IMR-90 (cell line): Measurements from ENCODE around the gene HEPHL1. TPM values are rescaled to one million over a fixed set of nuclear protein-coding genes. Genes with fewer than 3 reads are reported as not detected.

Experiments used
- ATAC-seq: fragments of 200-7000 bp; cut with Tn5 transposase; 2 replicates; pipeline ENCODE4 v1.9.1; 2020; ENCODE audit warnings: low read depth, mild to moderate bottlenecking, moderate library complexity
- BruUV-seq: library from RNA; stranded (reverse); fragments of 400-500 nt; replicated peaks from 2 replicates; lab custom pipeline; 2021; lab: Mats Ljungman, UMichigan
- CTCF ChIA-PET: fragments of 300-600 bp; formaldehyde crosslinking; extraction: SDS; loops from one replicate; lab custom pipeline; 2021; ENCODE audit warnings: antibody characterized with exemption; lab: Yijun Ruan, JAX
- POLR2A ChIA-PET: fragments of 300-600 bp; sonication (Branson Sonifier 250); formaldehyde crosslinking; loops from one replicate; lab custom pipeline; 2022; ENCODE audit warnings: antibody characterized with exemption; ENCODE audit not compliant: unreplicated experiment; lab: Charles Lee
- DNase-seq: peaks from one replicate; pipeline ENCODE4 v3.0.0; 2013
- H2AFZ ChIP-seq: replicated peaks from 2 replicates; pipeline ENCODE3; 2013; ENCODE audit warnings: low read length, mild to moderate bottlenecking; ENCODE audit not compliant: poor library complexity
- H2AK5ac ChIP-seq: 2 replicates; pipeline ENCODE4 v1.6.1; 2013; ENCODE audit warnings: low read depth, low read length, inconsistent platforms
- H2AK9ac ChIP-seq: replicated peaks from 2 replicates; pipeline ENCODE3; 2013; ENCODE audit warnings: mild to moderate bottlenecking, low read depth, low read length, moderate library complexity; ENCODE audit not compliant: poor library complexity
- H2BK120ac ChIP-seq: 2 replicates; pipeline ENCODE4 v1.6.1; 2013; ENCODE audit warnings: low read depth, low read length, inconsistent platforms
- H2BK15ac ChIP-seq: 3 replicates; pipeline ENCODE4 v1.6.1; 2013; ENCODE audit warnings: low read depth, low read length, inconsistent platforms
- H2BK20ac ChIP-seq: 2 replicates; pipeline ENCODE4 v1.6.1; 2013; ENCODE audit warnings: low read depth, mild to moderate bottlenecking, inconsistent platforms, low read length, moderate library complexity
- H2BK5ac ChIP-seq: 2 replicates; pipeline ENCODE4 v1.6.1; 2013; ENCODE audit warnings: mild to moderate bottlenecking, low read depth, low read length, inconsistent platforms; ENCODE audit not compliant: poor library complexity, severe bottlenecking
- H3K14ac ChIP-seq: replicated peaks from 2 replicates; pipeline ENCODE4 v1.6.1; 2013; ENCODE audit warnings: low read depth, low read length, inconsistent platforms
- H3K18ac ChIP-seq: 2 replicates; pipeline ENCODE4 v1.6.1; 2013; ENCODE audit warnings: low read depth, low read length, control low read depth
- H3K23ac ChIP-seq: 2 replicates; pipeline ENCODE4 v1.6.1; 2013; ENCODE audit warnings: low read depth, low read length, inconsistent platforms
- H3K27ac ChIP-seq: 2 replicates; pipeline ENCODE4 v1.5.1; 2013; ENCODE audit warnings: mild to moderate bottlenecking, control low read depth, low read length; ENCODE audit not compliant: insufficient read depth
- H3K27me3 ChIP-seq: 2 replicates; pipeline ENCODE4 v1.6.1; 2013; ENCODE audit warnings: low read length; ENCODE audit not compliant: control insufficient read depth, insufficient read depth
- H3K36me3 ChIP-seq: 2 replicates; pipeline ENCODE4 v1.6.1; 2013; ENCODE audit warnings: low read length, mixed read lengths; ENCODE audit not compliant: control insufficient read depth, insufficient read depth
- H3K4ac ChIP-seq: 2 replicates; pipeline ENCODE4 v1.6.1; 2013; ENCODE audit warnings: low read depth, low read length, inconsistent platforms
- H3K4me1 ChIP-seq: 2 replicates; pipeline ENCODE4 v1.6.1; 2013; ENCODE audit warnings: low read length, mixed read lengths; ENCODE audit not compliant: control insufficient read depth, insufficient read depth
- H3K4me2 ChIP-seq: 2 replicates; pipeline ENCODE4 v1.6.1; 2013; ENCODE audit warnings: low read depth, mild to moderate bottlenecking, control low read depth, low read length, moderate library complexity
- H3K4me3 ChIP-seq: 2 replicates; pipeline ENCODE4 v1.5.1; 2013; ENCODE audit warnings: low read depth, mild to moderate bottlenecking, control low read depth, low read length, moderate library complexity; ENCODE audit not compliant: insufficient read depth
- H3K56ac ChIP-seq: 2 replicates; pipeline ENCODE4 v1.6.1; 2013; ENCODE audit warnings: low read length, inconsistent platforms; ENCODE audit not compliant: insufficient read depth; ENCODE audit errors: extremely low read depth
- H3K79me1 ChIP-seq, 2 experiments: 2 replicates each; pipeline ENCODE4 v1.6.1; 2013; ENCODE audit warnings: low read length in 2 of 2, inconsistent platforms in 1 of 2, low read depth in 1 of 2
- H3K9ac ChIP-seq: 2 replicates; pipeline ENCODE4 v1.6.1; 2013; ENCODE audit warnings: low read depth, low read length, control low read depth
- H3K9me1 ChIP-seq: 2 replicates; pipeline ENCODE4 v1.6.1; 2013; ENCODE audit warnings: low read length, inconsistent platforms; ENCODE audit not compliant: insufficient read depth
- H3K9me3 ChIP-seq: 2 replicates; pipeline ENCODE4 v1.6.1; 2013; ENCODE audit warnings: low read length; ENCODE audit not compliant: control insufficient read depth, insufficient read depth
- H4K20me1 ChIP-seq: 2 replicates; pipeline ENCODE4 v1.6.1; 2013; ENCODE audit warnings: low read length, inconsistent platforms; ENCODE audit not compliant: insufficient read depth
- H4K5ac ChIP-seq: 2 replicates; pipeline ENCODE4 v1.6.1; 2013; ENCODE audit warnings: mild to moderate bottlenecking, low read depth, low read length, control low read depth
- H4K8ac ChIP-seq, 2 experiments: 2 replicates each; pipeline ENCODE4 v1.6.1; 2013; ENCODE audit warnings: low read depth in 2 of 2, low read length in 2 of 2, control low read depth in 1 of 2, inconsistent platforms in 1 of 2
- H4K91ac ChIP-seq: 2 replicates; pipeline ENCODE4 v1.6.1; 2013; ENCODE audit warnings: low read depth, low read length, inconsistent platforms; ENCODE audit not compliant: insufficient read depth
- BHLHE40 ChIP-seq: fragments of 150-350 bp; IDR thresholded peaks from 2 replicates; pipeline ENCODE4 v1.6.1; 2016; ENCODE audit warnings: mild to moderate bottlenecking, low read depth, low read length
- CEBPB ChIP-seq: IDR thresholded peaks from 2 replicates; pipeline ENCODE4 v1.6.1; 2012; ENCODE audit warnings: low read depth, low read length, improper control_type of control experiment
- CTCF ChIP-seq: conservative IDR thresholded peaks from 2 replicates; pipeline ENCODE4 v1.5.1; 2012; ENCODE audit warnings: mild to moderate bottlenecking, low read depth, low read length, improper control_type of control experiment
- ELK1 ChIP-seq: fragments of 150-350 bp; IDR thresholded peaks from 2 replicates; pipeline ENCODE4 v1.6.1; 2016; ENCODE audit warnings: low read depth, mild to moderate bottlenecking, low read length, moderate library complexity, borderline replicate concordance
- FOS ChIP-seq: fragments of 150-350 bp; IDR thresholded peaks from 2 replicates; pipeline ENCODE4 v1.6.1; 2016; ENCODE audit warnings: low read depth, low read length
- MAFK ChIP-seq: IDR thresholded peaks from 2 replicates; pipeline ENCODE4 v1.6.1; 2012; ENCODE audit warnings: low read depth, low read length, improper control_type of control experiment
- NFE2L2 ChIP-seq: fragments of 150-350 bp; IDR thresholded peaks from 2 replicates; pipeline ENCODE4 v1.6.1; 2016; ENCODE audit warnings: low read depth, mild to moderate bottlenecking, low read length
- POLR2A ChIP-seq: IDR thresholded peaks from 2 replicates; pipeline ENCODE4 v1.6.1; 2012; ENCODE audit warnings: mild to moderate bottlenecking, low read depth, low read length
- RAD21 ChIP-seq: IDR thresholded peaks from 2 replicates; pipeline ENCODE4 v1.6.1; 2012; ENCODE audit warnings: low read length, improper control_type of control experiment
- RCOR1 ChIP-seq: IDR thresholded peaks from 2 replicates; pipeline ENCODE4 v1.6.1; 2012; ENCODE audit warnings: mild to moderate bottlenecking, low read length, improper control_type of control experiment; ENCODE audit not compliant: insufficient replicate concordance
- RFX5 ChIP-seq: IDR thresholded peaks from 2 replicates; pipeline ENCODE4 v1.8.0; 2012; ENCODE audit warnings: low read depth, mild to moderate bottlenecking, low read length, moderate library complexity
- SMC3 ChIP-seq: fragments of 150-350 bp; IDR thresholded peaks from 2 replicates; pipeline ENCODE4 v1.6.1; 2016; ENCODE audit warnings: low read depth, mild to moderate bottlenecking, antibody characterized with exemption, low read length, moderate library complexity
- USF2 ChIP-seq: fragments of 150-350 bp; IDR thresholded peaks from 2 replicates; pipeline ENCODE4 v1.6.1; 2017; ENCODE audit warnings: mild to moderate bottlenecking, antibody characterized with exemption, low read length, low read depth
- WGBS, 2 experiments: methylation state at CpG; one replicate each; pipeline versions ENCODE4 v1.1.5 to v1.1.7; 2013; ENCODE audit warnings: missing lambda C conversion rate in 2 of 2; ENCODE audit not compliant: insufficient read length in 1 of 2; ENCODE audit errors: extremely low coverage in 2 of 2; 5-methylcytosine and 5-hydroxymethylcytosine counted together
- dilution Hi-C: fragments of 300-500 bp; cut with HindIII; formaldehyde crosslinking; loops from one replicate; pipeline ENCODE4 v1.14.3; 2018; ENCODE audit warnings: low sequenced_read_pairs; ENCODE audit not compliant: unreplicated experiment
- in situ Hi-C: fragments of 300-500 bp; cut with MboI; formaldehyde crosslinking; loops from 3 replicates; pipeline ENCODE4 v1.14.3; 2019; ENCODE audit warnings: low sequenced_read_pairs, inconsistent platforms, mixed read lengths
- intact Hi-C: fragments of 100-400 bp; cut with micrococcal nuclease; formaldehyde crosslinking; loops from 2 replicates; pipeline ENCODE4 v1.10.0; 2022
- polyA plus RNA-seq, 3 experiments: library from polyadenylated mRNA; depleted of rRNA; stranded (reverse); fragments of >200 nt; gene quantifications; 2 replicates each; pipeline ENCODE4 v1.2.3, GENCODE V29; 2012; ENCODE audit warnings: low replicate concordance in 1 of 3
- total RNA-seq: library from RNA; depleted of rRNA; stranded (reverse); fragments of >200 nt; gene quantifications from 2 replicates; pipeline ENCODE4 v1.2.3, GENCODE V29; 2012

The HEPHL1 gene
- total and polyA plus RNA-seq, 2 of the 4 experiments (the other 2 are of a cell fraction): under 0.01 to 0.02 TPM

DNA sequence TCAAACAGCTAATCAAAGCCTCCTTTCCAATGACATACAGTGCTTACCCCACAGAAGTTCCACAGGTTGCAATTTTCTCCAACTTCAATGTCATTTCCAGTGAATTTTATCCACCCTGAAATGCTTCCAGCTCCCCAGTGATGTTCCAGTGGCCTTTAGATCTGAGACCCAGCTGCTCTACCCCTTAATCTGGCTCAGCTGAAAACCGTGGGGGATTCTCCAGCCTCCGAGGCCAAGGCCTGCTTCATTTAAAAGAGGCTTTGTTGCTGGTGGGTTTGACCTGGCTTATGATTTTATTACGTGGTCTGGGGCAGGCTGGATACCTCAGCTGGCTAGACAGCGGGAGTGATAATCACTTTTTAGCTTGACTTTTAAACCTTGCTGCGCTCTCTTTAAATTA lies 10.9 kb downstream of the HEPHL1 start:
- no CpG with 5 or more reads among the region's 5 CpGs for WGBS, 2 experiments
- Histone ChIP-seq H3K14ac (no peak overlapping the region), H3K9ac (no peak overlapping the region), H3K27ac (no peak overlapping the region), H3K9me1 (no peaks in the 10 kb centered on the region), H4K5ac (no peak overlapping the region), H3K18ac (no peak overlapping the region), H2BK120ac (no peak overlapping the region), H2BK15ac (no peak overlapping the region), H3K9me3 (no peaks in the 10 kb centered on the region), H3K4me1 (no peaks in the 10 kb centered on the region; the same call in 1 of the 2 replicates), H4K91ac (no peak overlapping the region), H2BK20ac (no peak overlapping the region), H3K27me3 (no peaks in the 10 kb centered on the region), H3K79me1 (no peaks in the 10 kb centered on the region), H3K4ac (no peak overlapping the region), H4K8ac (no peak overlapping the region), H3K56ac (no peak overlapping the region), H3K4me3 (no peak overlapping the region), H2AK9ac (no peak overlapping the region), H3K23ac (no peak overlapping the region), H2AFZ (no peak overlapping the region), H3K36me3 (no peaks in the 10 kb centered on the region), H2AK5ac (no peak overlapping the region), H3K4me2 (no peak overlapping the region), H2BK5ac (no peak overlapping the region), H4K20me1 (no peaks in the 10 kb centered on the region)
- in situ Hi-C loops: no loop called here
- dilution Hi-C loops: no loop called here
- CTCF ChIA-PET: interaction anchor here (0.5 kb wide), 1 partner anchor 111 kb away, joined by 6 read pairs; no protein-coding TSS in a partner anchor
- DNase-seq (no peak), ATAC-seq (no peak)
- no TSS peak for BruUV-seq
- TF ChIP-seq NFE2L2 (no peak), CEBPB (no peak), POLR2A (no peak), MAFK (no peak), SMC3 (no peak), USF2 (no peak), RCOR1 (no peak), RFX5 (no peak), FOS (no peak), CTCF (no peak), BHLHE40 (no peak), ELK1 (no peak), RAD21 (no peak)
- POLR2A ChIA-PET: no interaction called here
- intact Hi-C loops: no loop called here
